ENCODE results near the gene NDUFS6.

The NDUFS6 gene

GRCh38 chr5:1756481-1756880 lies 44.7 kb upstream of the NDUFS6 start:
- TF ChIP-seq CTCF (IDR thresholded peaks at IDR 0.05; ENCODE audit: low read length, missing control alignments): no peak
- H3K4me3 ChIP-seq (replicated peaks; ENCODE audit: low read depth, low read length): no peak overlapping the region
- no peak for DNase-seq (ENCODE audit: low read depth)

GRCh38 chr5:1757511-1757910 lies 43.7 kb upstream of the NDUFS6 start:
- TF ChIP-seq CTCF (IDR thresholded peaks at IDR 0.05; ENCODE audit: low read length, missing control alignments): no peak
- H3K4me3 ChIP-seq (replicated peaks; ENCODE audit: low read depth, low read length): no peak overlapping the region
- DNase-seq (ENCODE audit: low read depth): no peak

- TF ChIP-seq CTCF (IDR thresholded peaks at IDR 0.05; ENCODE audit: low read length, missing control alignments): no peak
- H3K4me3 ChIP-seq (replicated peaks; ENCODE audit: low read depth, low read length): no peak overlapping the region
- no peak for DNase-seq (ENCODE audit: low read depth)
Observed at GRCh38 chr5:1758574-1758973, 42.6 kb upstream of the NDUFS6 start.

- DNase-seq (ENCODE audit: low read depth): no peak
- no peak overlapping the region for H3K4me3 ChIP-seq (replicated peaks; ENCODE audit: low read depth, low read length)
- no peak for TF ChIP-seq CTCF (IDR thresholded peaks at IDR 0.05; ENCODE audit: low read length, missing control alignments)
Observed at GRCh38 chr5:1759378-1759970, 41.7 kb upstream of the NDUFS6 start.

- TF ChIP-seq CTCF (IDR thresholded peaks at IDR 0.05; ENCODE audit: low read length, missing control alignments): no peak
- no peak for DNase-seq (ENCODE audit: low read depth)
- H3K4me3 ChIP-seq (replicated peaks; ENCODE audit: low read depth, low read length): no peak overlapping the region
Observed at GRCh38 chr5:1760231-1760630, 41.0 kb upstream of the NDUFS6 start.

GRCh38 chr5:1760656-1761452 lies 40.4 kb upstream of the NDUFS6 start:
- TF ChIP-seq CTCF (IDR thresholded peaks at IDR 0.05; ENCODE audit: low read length, missing control alignments): no peak
- no peak for DNase-seq (ENCODE audit: low read depth)
- H3K4me3 ChIP-seq (replicated peaks; ENCODE audit: low read depth, low read length): no peak overlapping the region

- H3K4me3 ChIP-seq (replicated peaks; ENCODE audit: low read depth, low read length): no peak overlapping the region
- no peak for DNase-seq (ENCODE audit: low read depth)
- TF ChIP-seq CTCF (IDR thresholded peaks at IDR 0.05; ENCODE audit: low read length, missing control alignments): no peak
Observed at GRCh38 chr5:1761453-1761755, 39.8 kb upstream of the NDUFS6 start.

Data from fibroblast of pulmonary artery (primary cell).